NCI-H345 treated with DMSO at 0.1 percent for 48 hours (cell line): ENCODE results near the gene ZNF747.
A peak's percentile ranks its signal among the peaks of the same experiment; 100 is the strongest.

Experiments
- DNase-seq: peaks from one replicate; lab custom pipeline; 2025; ENCODE audit not compliant: unreplicated experiment; lab: John Stamatoyannopoulos, UW

The ZNF747 gene

GRCh38 chr16:30534368-30535105, at the start of gene ZNF747:
Gene ZNF747, minus strand, starts transcription at chr16:30534858. Its CDS starts 179 bp downstream, at chr16:30534679.
- DNase-seq, result peak; percentile 95

DNA sequence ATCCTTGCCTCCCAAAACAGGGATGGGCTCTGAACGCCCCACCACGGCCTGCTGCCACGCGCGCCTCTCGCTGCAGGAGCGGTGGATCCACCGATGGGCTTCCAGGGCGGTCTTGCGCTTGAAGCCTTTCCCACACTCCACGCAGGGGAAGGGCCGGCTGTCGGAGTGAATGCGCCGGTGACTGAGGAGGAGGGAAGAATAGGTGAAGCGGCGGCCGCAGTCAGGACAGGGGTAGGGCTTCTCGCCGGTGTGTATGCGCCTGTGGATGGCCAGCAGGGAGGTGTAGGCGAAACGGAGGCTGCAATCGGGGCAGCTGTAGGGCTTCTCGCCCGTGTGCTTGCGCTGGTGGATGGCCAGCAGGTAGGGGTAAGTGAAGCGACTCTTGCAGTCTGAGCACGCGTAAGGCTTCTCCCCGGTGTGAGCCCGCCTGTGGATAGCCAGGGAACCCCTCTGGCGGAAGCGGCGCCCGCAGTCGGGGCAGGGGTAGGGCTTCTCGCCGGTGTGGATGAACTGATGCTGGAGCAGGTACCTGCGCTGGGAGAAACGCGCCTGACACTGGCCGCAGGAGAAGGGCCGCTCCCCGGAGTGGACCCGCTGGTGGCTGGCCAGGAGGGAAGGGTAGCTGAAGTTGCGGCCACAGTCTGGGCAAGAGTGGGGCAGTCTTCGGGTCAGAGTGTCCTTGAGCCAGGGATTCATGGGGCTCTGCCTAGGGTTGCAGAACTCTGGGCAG, 48.1 kb upstream of the ZNF747 start:
- no peak for DNase-seq

DNA sequence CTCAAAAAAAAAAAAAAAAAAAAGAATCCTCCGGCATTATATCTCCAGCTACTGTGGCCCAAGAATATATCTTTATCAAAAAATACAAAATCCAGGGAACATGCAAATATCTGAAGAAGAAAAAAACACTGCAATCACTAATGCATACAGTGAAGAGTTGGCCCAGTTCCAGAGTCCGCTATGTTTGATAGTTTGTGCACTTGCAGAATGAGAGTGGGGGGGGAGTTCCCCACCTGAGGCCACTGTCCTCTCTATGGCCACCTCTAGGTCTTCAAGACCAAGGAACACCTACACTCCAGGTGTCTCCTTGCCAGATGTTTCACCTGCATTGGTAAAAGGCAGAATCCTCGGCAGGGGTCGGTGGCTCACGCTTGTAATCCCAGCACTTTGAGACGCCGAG, 46.8 kb upstream of the ZNF747 start:
- no peak for DNase-seq

DNA sequence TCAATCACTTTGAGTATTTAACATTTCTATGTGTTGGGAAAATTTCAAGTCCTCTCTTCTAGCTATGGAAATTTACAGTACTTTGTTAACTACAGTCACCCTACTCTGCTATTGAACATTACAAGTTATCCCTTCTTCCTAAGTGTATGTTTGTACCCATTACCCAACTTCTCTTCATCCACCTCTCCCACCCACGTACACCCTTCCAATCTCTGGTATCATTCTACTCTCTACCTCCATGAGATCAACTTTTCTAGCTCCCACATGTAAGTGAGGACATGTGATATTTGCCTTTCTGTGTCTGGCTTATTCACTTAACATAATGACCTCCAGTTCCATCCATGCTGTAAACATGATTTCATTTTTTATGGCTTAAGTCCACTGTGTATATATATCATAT, 40.0 kb upstream of the ZNF747 start:
- DNase-seq, result no peak

GRCh38 chr16:30571445-30572322, 37.0 kb upstream of the ZNF747 start, which contains the start of gene ZNF688:
Gene ZNF688, minus strand, starts transcription at chr16:30571714. Its CDS starts 85 bp downstream, at chr16:30571629.
- peak; percentile 98 for DNase-seq

DNA sequence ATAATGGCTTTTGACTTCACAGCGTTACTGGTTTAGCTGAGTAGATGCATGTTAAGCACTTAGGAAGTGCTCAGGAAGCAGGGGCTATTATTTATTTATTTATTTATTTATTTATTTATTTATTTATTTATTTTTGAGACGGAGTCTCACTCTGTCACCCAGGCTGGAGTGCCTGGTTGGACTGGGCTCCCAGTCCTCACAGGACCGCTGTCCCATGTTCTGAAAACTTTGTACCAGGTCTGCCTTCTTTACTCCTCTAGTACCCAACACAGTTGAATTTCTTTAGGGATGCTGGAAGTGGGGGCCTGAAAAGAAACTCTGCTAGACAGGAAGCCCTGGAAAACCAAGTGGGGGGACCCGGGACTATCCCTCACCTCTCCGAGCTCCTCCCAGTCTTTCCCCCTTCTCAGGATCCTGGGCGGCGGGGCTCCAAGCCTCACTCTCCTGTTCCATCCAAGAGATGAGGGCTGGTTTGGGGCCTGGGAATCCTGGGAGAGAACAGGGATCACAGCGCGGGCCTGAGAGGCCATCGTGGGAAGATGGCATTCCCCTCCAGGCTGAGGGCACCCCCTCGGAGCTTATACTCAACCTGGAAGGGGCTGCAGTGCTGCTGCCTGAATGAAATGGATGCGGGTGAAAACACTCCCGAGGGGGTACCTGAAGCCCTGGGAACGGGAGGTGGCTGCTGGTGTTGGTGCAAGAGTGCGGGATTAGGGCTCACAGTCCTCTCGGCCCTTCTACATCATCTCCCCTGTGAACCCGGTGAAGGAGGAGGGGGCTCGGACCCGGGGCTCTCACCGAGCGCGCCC, 36.2 kb upstream of the ZNF747 start:
- DNase-seq, result no peak

- DNase-seq, result no peak
Observed at GRCh38 chr16:30569746-30570635, 35.3 kb upstream of the ZNF747 start.

GRCh38 chr16:30569281-30569680, 34.6 kb upstream of the ZNF747 start:
- no peak for DNase-seq

- no peak for DNase-seq
Observed at GRCh38 chr16:30567991-30568638, 33.5 kb upstream of the ZNF747 start.

GRCh38 chr16:30567160-30567990, 32.7 kb upstream of the ZNF747 start:
- no peak for DNase-seq

GRCh38 chr16:30566531-30566930, 31.9 kb upstream of the ZNF747 start:
- DNase-seq, result no peak

DNA sequence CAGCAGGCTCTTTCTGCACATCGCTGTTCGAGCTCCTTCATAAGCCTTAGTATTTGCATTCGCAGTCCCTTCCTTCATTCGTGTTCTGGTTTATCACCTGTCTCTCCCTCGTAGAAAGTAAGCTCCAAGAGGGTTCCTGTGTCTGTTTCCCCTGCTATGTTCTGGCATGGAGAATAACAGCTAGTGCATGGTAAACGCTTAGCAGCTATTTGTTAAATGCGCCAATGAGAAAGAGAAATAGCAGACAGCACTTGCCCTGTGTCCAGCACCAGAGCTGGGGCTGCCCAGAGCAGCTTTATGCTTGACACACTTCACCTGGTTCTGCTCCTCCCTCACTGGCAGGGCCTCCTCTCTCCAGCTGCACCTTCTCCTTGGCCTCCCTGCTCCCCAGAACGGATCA, 31.3 kb upstream of the ZNF747 start:
- no peak for DNase-seq

GRCh38 chr16:30565526-30565925, 30.9 kb upstream of the ZNF747 start:
- no peak for DNase-seq

DNA sequence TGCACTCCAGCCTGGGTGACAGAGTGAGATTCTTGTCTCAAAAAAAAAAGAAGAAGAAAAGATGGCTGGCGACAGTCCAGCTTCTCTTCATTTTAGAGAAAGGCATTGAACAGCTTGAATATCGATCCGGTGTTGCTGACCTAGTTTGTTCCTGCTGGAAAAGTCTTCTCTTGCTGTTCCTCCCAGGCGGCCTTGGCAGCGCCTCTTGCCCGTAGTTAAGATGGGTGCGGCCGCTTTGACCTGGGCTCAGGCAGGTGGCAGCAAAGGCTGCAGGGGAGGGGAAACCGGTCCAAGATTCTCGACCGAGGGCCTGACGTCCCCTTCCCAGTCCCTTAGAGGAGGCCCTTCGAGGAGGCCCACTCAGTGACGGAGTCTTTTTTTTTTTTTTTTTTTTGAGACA, 27.4 kb upstream of the ZNF747 start:
- no peak for DNase-seq

- DNase-seq, result no peak
Observed at GRCh38 chr16:30561089-30561816, 26.6 kb upstream of the ZNF747 start.

DNA sequence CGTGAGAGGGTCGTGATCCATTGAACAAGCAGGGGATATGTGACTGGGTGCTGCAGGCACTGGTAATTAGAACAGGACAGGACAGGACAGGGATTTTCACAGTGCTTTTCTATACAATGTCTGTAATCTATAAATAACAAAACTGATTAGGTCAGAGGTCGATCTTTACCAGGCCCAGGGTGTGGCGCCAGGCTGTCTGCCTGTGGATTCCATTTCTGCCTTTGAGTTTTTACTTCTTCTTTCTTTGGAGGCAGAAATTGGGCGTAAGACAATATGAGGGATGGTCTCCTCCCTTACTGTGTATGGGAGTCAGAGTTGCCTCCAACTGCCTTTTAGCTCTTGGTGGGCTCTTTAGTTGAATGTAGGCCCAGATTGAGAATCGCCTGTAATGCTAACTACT, 25.0 kb upstream of the ZNF747 start:
- DNase-seq, result no peak

GRCh38 chr16:30558789-30559377, 24.2 kb upstream of the ZNF747 start:
- DNase-seq, result no peak
